Panc1 (cell line): Measurements from ENCODE around the gene ENGASE.

Experiments
- CTCF ChIP-seq: fragments of 450-650 bp; IDR thresholded peaks from 2 replicates; pipeline ENCODE4 v1.5.1; 2017; ENCODE audit warnings: mild to moderate bottlenecking
- POLR2AphosphoS5 ChIP-seq: IDR thresholded peaks from 2 replicates; pipeline ENCODE4 v1.6.1; 2012; ENCODE audit warnings: mild to moderate bottlenecking, low read depth, low read length, moderate library complexity
- SIN3A ChIP-seq: IDR thresholded peaks from 2 replicates; pipeline ENCODE4 v1.6.1; 2012; ENCODE audit warnings: low read depth, mild to moderate bottlenecking, low read length, moderate library complexity, borderline replicate concordance; ENCODE audit not compliant: insufficient read depth
- TCF7L2 ChIP-seq: IDR thresholded peaks from 2 replicates; pipeline ENCODE4 v1.6.1; 2011; ENCODE audit warnings: mild to moderate bottlenecking, low read depth, low read length, inconsistent platforms

DNA sequence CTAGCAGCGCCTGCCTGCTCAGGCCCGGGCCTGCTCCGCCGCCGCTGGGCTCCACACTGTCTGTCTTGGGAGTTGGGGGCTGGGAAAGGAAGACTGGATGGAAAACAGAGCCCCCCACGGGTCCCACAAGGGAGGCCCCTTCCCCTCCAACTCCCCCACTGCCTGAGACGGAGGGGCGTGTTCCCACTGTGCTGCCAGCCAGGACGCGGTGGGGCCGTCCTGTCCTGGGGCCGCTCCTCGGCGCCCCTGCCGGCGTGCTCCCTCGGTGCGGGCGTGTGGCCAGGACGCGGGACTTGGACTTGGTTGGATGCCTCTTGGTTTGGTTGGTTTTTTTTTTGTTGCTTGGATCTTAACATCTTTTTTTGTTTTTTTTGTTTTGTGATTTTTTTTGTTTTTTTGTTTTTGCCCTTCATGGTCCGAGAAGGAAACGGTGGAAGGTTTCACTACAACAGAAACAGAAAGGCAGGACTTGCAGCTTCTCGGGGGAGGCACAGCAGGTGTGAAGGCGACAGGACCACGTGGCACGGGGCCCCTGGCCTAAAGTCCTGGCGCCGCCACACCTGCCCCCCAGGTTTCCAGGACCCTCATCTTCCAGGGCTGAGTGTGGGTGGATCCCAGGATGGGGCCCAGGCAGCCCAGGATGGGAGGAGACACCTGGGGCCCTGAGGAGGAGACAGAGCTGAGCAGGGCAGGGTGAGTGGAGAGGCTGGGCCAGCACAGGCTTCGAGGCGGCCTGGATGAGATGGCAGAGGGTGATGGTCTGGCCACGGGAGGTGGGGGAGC is 16.0 kb downstream of the ENGASE start:
- TF ChIP-seq CTCF: no peak
- TF ChIP-seq POLR2AphosphoS5: no peak
- TF ChIP-seq SIN3A: no peak
- no peak for TF ChIP-seq TCF7L2
